DMS 273 treated with DMSO at 0.1 percent for 48 hours (cell line): ENCODE data around the gene TUBB8.
"Not testable (repeated sequence)": the region's sequence is repeated elsewhere in the genome, so short reads cannot be mapped to it uniquely, and the experiment has no call there.

ENCODE experiments used
- DNase-seq: peaks from one replicate; lab custom pipeline; 2025; lab: John Stamatoyannopoulos, UW

TUBB8 gene

DNA sequence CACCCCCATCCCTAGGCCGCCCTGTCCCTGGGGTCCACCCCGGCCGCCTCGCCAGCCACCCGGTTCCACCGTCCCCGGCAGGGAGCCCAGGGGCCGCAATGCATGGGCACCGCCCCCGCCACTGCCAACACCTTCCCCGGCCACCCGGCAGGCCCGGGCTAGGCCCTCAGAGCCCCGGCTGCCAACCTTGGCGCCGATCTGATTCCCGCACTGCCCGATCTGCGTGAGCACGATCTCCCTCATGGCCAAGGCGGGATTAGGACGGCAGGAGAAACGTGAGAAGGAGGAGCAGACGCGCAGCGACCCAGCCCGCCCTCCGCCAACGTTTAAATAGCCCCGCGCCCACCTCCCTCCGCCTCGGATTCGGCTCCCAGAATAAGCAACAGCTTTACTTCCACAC lies at the start of gene TUBB8:
TUBB8 (minus strand) TSS at position 301 of the 400 bp plus-strand sequence; CDS start at position 243, 58 bp downstream.
- DNase-seq: no peak

- no peak for DNase-seq
These were observed 47.4 kb upstream of the TUBB8 start for GRCh38 chr10:96466-96865.

DNA sequence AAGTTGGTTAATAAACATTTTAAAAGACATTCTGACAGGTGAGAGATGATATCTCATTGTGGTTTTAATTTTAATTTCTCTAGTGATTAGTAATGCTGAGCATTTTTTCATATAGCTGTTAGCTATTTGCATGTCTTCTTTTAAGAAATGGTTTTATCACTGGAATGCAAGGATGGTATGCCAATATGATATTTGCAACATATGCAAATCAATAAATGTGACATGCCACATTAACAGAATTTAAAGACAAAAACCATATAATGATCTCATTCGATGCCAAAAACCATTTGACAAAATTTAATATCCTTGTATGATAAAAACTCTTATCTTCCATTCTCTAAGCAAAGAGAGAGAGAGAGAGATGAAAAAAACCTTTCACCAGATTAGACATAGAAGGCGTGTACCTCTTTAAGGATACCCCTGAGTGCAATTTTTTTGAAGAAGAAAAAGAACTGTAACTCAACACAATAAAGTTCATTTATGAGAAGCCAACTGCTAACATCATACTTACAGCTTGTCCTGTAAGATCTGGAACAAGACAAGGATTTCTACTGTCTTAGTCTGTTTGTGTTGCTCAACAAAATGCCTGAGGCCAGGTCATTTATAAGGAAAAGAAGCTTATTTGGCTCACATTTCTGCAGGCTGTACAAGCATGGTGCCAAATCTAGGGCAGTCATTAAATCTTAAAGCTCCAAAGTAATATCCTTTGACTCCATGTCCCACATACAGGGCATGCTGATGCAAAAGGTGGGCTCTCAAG lies 46.4 kb upstream of the TUBB8 start:
- no peak for DNase-seq

DNA sequence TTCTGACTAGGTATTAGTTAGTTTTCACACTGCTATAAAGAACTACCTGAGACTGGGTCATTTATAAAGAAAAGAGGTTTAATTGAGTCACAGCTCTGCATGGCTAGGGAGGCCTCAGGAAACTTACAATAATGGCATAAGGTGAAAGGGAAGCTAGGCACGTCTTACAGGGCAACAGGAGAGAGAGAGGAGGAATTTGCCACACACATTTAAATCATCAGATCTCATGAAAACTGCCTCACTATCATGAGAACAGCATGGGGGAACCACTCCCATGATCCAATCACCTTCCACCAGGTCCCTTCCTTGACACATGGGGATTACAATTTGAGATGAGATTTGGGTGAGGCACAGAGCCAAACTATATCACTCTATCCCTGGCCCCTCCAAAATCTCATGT lies 45.5 kb upstream of the TUBB8 start:
- DNase-seq: no peak

DNA sequence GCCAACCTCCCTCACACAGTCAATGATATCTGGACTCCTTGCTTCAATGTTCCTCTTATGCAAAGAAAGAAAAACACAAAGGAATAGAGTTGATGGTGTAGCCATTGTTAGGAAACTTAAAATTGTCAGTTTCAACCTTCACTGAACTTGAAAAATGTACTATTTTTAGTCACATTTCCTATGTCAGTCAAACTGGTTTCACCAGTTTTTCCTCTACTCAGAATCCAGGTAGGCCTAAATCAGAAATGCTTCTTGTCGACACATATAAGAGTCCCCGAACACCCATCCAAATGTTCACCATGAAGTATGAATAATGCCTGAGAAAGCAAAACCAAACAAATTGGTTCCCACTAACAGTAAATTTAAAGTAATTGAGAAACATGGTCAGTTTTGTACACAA lies 43.8 kb upstream of the TUBB8 start:
- no peak for DNase-seq

- DNase-seq: no peak
These were observed 43.1 kb upstream of the TUBB8 start for GRCh38 chr10:92153-92552.

- DNase-seq: no peak
These were observed 42.2 kb upstream of the TUBB8 start for GRCh38 chr10:91313-91712.

DNA sequence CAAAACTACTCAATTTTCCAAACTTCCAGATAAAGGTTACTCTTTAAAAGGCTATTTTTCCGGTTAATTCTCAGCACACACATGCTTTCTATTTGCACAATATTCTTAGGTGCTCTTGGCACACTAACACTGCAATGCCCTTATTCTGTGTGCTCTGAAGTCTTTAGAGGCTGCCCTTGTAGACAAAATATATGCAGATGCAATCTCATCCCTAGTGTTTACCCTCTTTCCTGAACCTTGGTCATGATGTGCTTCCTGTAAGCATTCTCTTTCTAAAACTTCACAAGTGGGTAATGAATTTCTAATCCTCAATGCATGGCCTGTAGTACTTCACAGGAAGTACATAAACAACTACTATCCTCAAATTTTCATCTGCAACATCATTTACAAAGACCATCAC lies 41.1 kb upstream of the TUBB8 start:
- DNase-seq: no peak

GRCh38 chr10:89248-89647 lies 40.2 kb upstream of the TUBB8 start:
- no peak for DNase-seq

DNA sequence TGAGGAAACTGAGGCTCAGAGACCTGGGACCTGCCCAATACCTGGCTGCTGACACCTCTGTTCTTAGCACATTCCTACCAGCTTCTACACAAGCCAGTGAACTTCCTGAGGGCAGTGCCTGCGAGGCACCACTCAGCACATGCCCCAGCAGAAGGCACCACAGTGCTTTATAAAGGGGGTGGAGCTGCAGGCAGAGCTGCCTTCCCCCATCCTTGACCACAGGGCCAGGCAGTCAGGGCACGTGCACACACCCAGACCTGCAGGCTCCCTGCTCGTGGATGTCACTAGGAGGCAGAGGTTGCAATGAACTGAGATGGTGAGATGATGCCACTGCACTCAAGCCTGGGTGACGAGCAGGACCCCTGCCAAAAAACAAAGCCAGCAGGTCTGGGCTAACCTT lies 39.2 kb upstream of the TUBB8 start:
- DNase-seq: no peak

GRCh38 chr10:87177-88080 lies 38.3 kb upstream of the TUBB8 start:
- DNase-seq: no peak

DNA sequence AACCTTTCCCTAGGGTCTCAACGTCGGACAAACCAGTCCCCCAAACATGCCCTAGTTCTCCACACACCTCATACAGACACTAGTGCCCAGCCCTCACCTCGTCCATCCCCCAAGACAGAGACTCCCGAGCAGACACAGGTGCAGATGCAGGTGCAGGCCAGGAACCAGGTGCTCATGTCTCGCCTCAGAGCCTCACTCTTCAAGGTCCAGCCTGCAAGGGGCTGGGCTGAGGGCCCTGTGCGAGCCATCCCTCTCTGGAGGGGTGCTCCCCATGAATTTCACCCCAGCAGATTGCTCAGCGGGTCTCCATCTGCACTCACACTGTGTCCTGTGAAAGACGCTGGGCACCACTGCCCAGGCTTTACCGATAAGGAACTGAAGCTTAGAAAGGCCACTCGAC lies 36.9 kb upstream of the TUBB8 start:
- DNase-seq: no peak

- no peak for DNase-seq
These were observed 35.9 kb upstream of the TUBB8 start for GRCh38 chr10:85044-85443.

GRCh38 chr10:83930-84530 lies 34.9 kb upstream of the TUBB8 start:
- DNase-seq: no peak

- DNase-seq: no peak
These were observed 31.5 kb upstream of the TUBB8 start for GRCh38 chr10:80477-81105.

- DNase-seq: no peak
These were observed 30.6 kb upstream of the TUBB8 start for GRCh38 chr10:79532-80215.

GRCh38 chr10:78556-78955 lies 29.5 kb upstream of the TUBB8 start:
- DNase-seq: no peak

DNA sequence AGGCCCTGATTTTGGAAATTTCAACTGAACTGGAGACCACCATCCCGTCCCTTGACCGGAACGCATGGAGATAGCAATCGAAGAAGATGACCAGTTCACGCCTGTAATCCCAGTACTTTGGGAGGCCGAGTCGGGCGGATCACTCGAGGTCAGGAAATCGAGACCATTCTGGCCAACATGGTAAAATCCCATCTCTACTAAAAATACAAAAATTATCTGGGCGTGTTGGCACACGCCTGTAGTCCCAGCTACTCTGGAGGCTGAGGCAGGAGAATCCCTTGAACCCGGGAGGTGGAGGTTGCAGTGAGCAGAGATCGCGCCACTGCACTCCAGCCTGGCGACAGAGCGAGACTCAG lies 25.1 kb upstream of the TUBB8 start:
- not testable (repeated sequence) for DNase-seq

- DNase-seq: not testable (repeated sequence)
These were observed 24.6 kb upstream of the TUBB8 start for GRCh38 chr10:73543-74265.

GRCh38 chr10:68156-68555 lies 19.1 kb upstream of the TUBB8 start:
- not testable (repeated sequence) for DNase-seq

DNA sequence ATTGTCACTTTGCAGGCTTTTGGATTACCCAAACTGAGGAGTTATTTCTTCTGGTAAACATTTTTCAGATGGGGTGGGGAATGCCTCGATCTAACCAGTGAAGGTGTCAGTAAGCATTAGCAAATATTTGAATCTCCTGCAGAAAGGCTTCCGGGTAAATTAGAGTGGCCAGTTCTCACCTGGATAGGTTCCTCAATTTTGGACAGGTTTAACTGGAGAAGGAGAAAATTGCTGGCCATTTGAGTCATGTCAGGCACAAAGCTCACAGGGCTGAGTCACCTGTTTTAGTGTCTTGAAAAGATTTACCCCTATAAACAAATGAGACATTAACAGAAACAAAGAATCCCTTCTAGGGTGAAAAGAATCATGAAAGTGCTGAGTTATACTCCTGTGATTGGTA lies 830 bp upstream of the TUBB8 start:
- not testable (repeated sequence) for DNase-seq
